ENCODE results near the gene NCAPH2.
A peak's percentile ranks its signal among the peaks of the same experiment; 100 is the strongest.

Gene NCAPH2

GRCh38 chr22:50505276-50505775, 2.7 kb upstream of the NCAPH2 start:
- H3K4me1 ChIP-seq (ENCODE audit: insufficient read depth, insufficient read length), result peaks cover 8% of the 10 kb centered on the region
- no peaks in the 10 kb centered on the region for H3K9me3 ChIP-seq (ENCODE audit: insufficient read depth, low read length)
- no peak for DNase-seq (ENCODE audit: low read depth, low spot score)
- peaks cover 40% of the 10 kb centered on the region for H3K36me3 ChIP-seq (ENCODE audit: insufficient read depth, insufficient read length, low read length)
- no peak overlapping the region for H3K4me3 ChIP-seq (ENCODE audit: insufficient read length, low read depth)
- H3K27me3 ChIP-seq (ENCODE audit: insufficient read depth, insufficient read length), result no peaks in the 10 kb centered on the region
- no peak for TF ChIP-seq ZNF274 (IDR thresholded peaks at IDR 0.05; ENCODE audit: low read depth, low read length)
- TF ChIP-seq SUZ12 (IDR thresholded peaks at IDR 0.05; ENCODE audit: extremely low read depth, insufficient read depth, insufficient read length), result no peak
- no peak for TF ChIP-seq YY1 (IDR thresholded peaks at IDR 0.05; ENCODE audit: insufficient read depth, insufficient read length)
- H3K9ac ChIP-seq (ENCODE audit: insufficient read length, low read depth), result no peak overlapping the region

GRCh38 chr22:50505776-50506610, 2.0 kb upstream of the NCAPH2 start:
- Histone ChIP-seq H3K9me3 (ENCODE audit: insufficient read depth, low read length) (no peaks in the 10 kb centered on the region), H3K4me3 (ENCODE audit: insufficient read length, low read depth) (no peak overlapping the region), H3K9ac (ENCODE audit: insufficient read length, low read depth) (no peak overlapping the region), H3K36me3 (ENCODE audit: insufficient read depth, insufficient read length, low read length) (peaks cover 40% of the 10 kb centered on the region), H3K4me1 (ENCODE audit: insufficient read depth, insufficient read length) (peaks cover 8% of the 10 kb centered on the region), H3K27me3 (ENCODE audit: insufficient read depth, insufficient read length) (no peaks in the 10 kb centered on the region)
- TF ChIP-seq YY1 (IDR thresholded peaks at IDR 0.05; ENCODE audit: insufficient read depth, insufficient read length) (no peak), ZNF274 (IDR thresholded peaks at IDR 0.05; ENCODE audit: low read depth, low read length) (no peak), SUZ12 (IDR thresholded peaks at IDR 0.05; ENCODE audit: extremely low read depth, insufficient read depth, insufficient read length) (no peak)
- DNase-seq (ENCODE audit: low read depth, low spot score), result no peak

DNA sequence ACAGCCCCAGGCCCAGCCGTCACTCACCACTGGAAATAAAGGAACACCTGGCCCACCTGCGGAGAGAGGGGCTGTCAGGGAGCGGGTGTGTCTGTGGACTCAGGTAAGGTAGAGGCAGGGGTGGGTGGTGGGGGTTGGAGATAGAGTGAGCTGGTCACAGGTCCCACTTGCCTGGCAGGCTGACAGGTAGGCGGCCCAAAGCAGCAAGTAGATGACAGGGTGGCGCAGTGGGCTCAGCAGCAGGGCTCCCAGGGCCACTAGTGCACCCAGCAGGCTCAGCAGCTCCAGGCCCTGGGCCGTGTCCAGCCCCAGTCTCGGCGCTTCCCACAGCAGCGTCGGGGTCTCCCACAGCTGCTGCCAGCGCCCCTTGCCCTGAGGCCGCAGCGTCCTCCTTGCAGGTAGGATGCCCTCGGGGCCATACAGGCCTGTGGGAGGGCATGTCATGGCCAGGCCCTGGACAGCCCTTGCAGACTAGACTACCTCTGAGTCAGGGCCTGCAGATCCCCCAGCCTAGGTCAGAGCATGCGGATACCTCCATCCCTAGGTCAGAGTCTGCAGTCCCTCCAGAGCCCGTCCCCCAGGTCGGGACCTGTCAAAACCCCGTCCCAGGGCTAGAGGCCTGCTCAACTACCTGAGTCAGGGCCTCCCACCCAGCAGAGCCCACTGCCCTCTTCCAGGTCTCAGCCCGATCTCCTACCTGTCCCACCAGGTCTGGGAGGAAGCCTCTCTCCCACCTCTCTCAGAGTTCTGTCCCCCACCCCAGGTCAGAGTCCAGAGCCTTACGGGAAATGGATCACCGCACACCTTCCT, 1.2 kb upstream of the NCAPH2 start:
- H3K9ac ChIP-seq (ENCODE audit: insufficient read length, low read depth), result peak overlapping the region; percentile 97
- H3K4me1 ChIP-seq (ENCODE audit: insufficient read depth, insufficient read length), result peaks cover 8% of the 10 kb centered on the region
- no peak for DNase-seq (ENCODE audit: low read depth, low spot score)
- H3K36me3 ChIP-seq (ENCODE audit: insufficient read depth, insufficient read length, low read length), result peaks cover 40% of the 10 kb centered on the region
- H3K4me3 ChIP-seq (ENCODE audit: insufficient read length, low read depth), result peak overlapping the region; percentile 85
- TF ChIP-seq SUZ12 (IDR thresholded peaks at IDR 0.05; ENCODE audit: extremely low read depth, insufficient read depth, insufficient read length), result no peak
- no peak for TF ChIP-seq YY1 (IDR thresholded peaks at IDR 0.05; ENCODE audit: insufficient read depth, insufficient read length)
- no peak for TF ChIP-seq ZNF274 (IDR thresholded peaks at IDR 0.05; ENCODE audit: low read depth, low read length)
- H3K27me3 ChIP-seq (ENCODE audit: insufficient read depth, insufficient read length), result no peaks in the 10 kb centered on the region
- H3K9me3 ChIP-seq (ENCODE audit: insufficient read depth, low read length), result no peaks in the 10 kb centered on the region

DNA sequence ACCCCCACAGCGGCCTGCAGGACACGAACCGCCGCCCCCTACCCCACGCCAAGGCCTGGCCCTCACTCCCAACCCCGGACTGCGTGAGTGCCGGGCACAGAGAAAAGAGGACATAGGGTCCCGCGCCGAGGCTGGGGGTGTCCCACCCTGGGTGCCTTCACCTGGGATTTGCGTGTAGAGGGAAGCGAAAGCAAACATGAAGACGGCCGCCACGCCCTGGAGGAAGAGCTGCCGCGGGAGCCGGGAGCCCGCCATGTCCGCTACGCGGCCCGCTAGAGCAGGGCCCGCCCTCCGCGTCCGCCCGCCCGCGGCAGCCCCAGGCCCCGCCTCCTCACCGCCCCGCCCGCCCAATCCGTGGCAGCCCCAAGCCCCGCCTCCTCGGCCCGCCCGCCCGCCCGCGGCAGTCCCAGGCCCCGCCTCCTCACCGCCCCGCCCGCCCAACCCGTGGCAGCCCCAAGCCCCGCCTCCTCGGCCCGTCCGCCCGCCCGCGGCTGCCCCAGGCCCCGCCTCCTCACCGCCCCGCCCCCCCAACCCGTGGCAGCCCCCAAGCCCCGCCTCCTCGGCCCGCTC, 518 bp upstream of the NCAPH2 start, which contains the start of gene LMF2:
LMF2 (minus strand) TSS at position 282 of the 570 bp plus-strand sequence; CDS start at position 255, 27 bp downstream.
- Histone ChIP-seq H3K4me1 (ENCODE audit: insufficient read depth, insufficient read length) (peaks cover 8% of the 10 kb centered on the region), H3K9ac (ENCODE audit: insufficient read length, low read depth) (peak within 1 kb of the TSS; percentile 97), H3K27me3 (ENCODE audit: insufficient read depth, insufficient read length) (no peaks in the 10 kb centered on the region), H3K9me3 (ENCODE audit: insufficient read depth, low read length) (no peaks in the 10 kb centered on the region), H3K36me3 (ENCODE audit: insufficient read depth, insufficient read length, low read length) (peaks cover 41% of the 10 kb centered on the region), H3K4me3 (ENCODE audit: insufficient read length, low read depth) (peak within 1 kb of the TSS; percentile 85)
- TF ChIP-seq SUZ12 (IDR thresholded peaks at IDR 0.05; ENCODE audit: extremely low read depth, insufficient read depth, insufficient read length) (no peak), YY1 (IDR thresholded peaks at IDR 0.05; ENCODE audit: insufficient read depth, insufficient read length) (no peak), ZNF274 (IDR thresholded peaks at IDR 0.05; ENCODE audit: low read depth, low read length) (no peak)
- no peak for DNase-seq (ENCODE audit: low read depth, low spot score)

- no peak for DNase-seq (ENCODE audit: low read depth, low spot score)
- Histone ChIP-seq H3K4me3 (ENCODE audit: insufficient read length, low read depth) (peak overlapping the region; percentile 75), H3K27me3 (ENCODE audit: insufficient read depth, insufficient read length) (no peaks in the 10 kb centered on the region), H3K9me3 (ENCODE audit: insufficient read depth, low read length) (no peaks in the 10 kb centered on the region), H3K9ac (ENCODE audit: insufficient read length, low read depth) (peak overlapping the region; percentile 96), H3K36me3 (ENCODE audit: insufficient read depth, insufficient read length, low read length) (peaks cover 28% of the 10 kb centered on the region), H3K4me1 (ENCODE audit: insufficient read depth, insufficient read length) (peaks cover 8% of the 10 kb centered on the region)
- TF ChIP-seq ZNF274 (IDR thresholded peaks at IDR 0.05; ENCODE audit: low read depth, low read length) (no peak), YY1 (IDR thresholded peaks at IDR 0.05; ENCODE audit: insufficient read depth, insufficient read length) (no peak), SUZ12 (IDR thresholded peaks at IDR 0.05; ENCODE audit: extremely low read depth, insufficient read depth, insufficient read length) (no peak)
Measured at GRCh38 chr22:50508897-50509296, 873 bp downstream of the NCAPH2 start.

DNA sequence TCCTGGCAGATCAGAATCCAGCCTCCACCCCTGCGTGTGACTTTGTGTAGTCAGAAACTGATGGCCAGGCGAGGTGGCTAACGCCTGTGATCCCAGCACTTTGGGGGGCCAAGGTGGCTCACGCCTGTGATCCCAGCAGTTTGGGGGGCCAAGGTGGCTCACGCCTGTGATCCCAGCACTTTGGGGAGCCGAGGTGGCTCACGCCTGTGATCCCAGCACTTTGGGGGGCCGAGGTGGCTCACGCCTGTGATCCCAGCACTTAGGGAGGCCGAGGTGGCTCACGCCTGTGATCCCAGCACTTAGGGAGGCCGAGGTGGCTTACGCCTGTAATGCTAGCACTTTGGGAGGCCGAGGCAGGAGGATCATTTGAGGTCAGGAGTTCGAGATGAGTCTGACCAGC, 5.2 kb downstream of the NCAPH2 start:
- H3K4me1 ChIP-seq (ENCODE audit: insufficient read depth, insufficient read length), result no peaks in the 10 kb centered on the region
- no peaks in the 10 kb centered on the region for H3K9me3 ChIP-seq (ENCODE audit: insufficient read depth, low read length)
- peaks cover 40% of the 10 kb centered on the region for H3K36me3 ChIP-seq (ENCODE audit: insufficient read depth, insufficient read length, low read length)
- DNase-seq (ENCODE audit: low read depth, low spot score), result no peak
- no peak for TF ChIP-seq YY1 (IDR thresholded peaks at IDR 0.05; ENCODE audit: insufficient read depth, insufficient read length)
- TF ChIP-seq SUZ12 (IDR thresholded peaks at IDR 0.05; ENCODE audit: extremely low read depth, insufficient read depth, insufficient read length), result no peak
- no peak for TF ChIP-seq ZNF274 (IDR thresholded peaks at IDR 0.05; ENCODE audit: low read depth, low read length)
- H3K4me3 ChIP-seq (ENCODE audit: insufficient read length, low read depth), result no peak overlapping the region
- H3K9ac ChIP-seq (ENCODE audit: insufficient read length, low read depth), result no peak overlapping the region
- H3K27me3 ChIP-seq (ENCODE audit: insufficient read depth, insufficient read length), result no peaks in the 10 kb centered on the region

Data from NT2/D1 (cell line).